Measurements from ENCODE around the gene WNT7B.

DNA sequence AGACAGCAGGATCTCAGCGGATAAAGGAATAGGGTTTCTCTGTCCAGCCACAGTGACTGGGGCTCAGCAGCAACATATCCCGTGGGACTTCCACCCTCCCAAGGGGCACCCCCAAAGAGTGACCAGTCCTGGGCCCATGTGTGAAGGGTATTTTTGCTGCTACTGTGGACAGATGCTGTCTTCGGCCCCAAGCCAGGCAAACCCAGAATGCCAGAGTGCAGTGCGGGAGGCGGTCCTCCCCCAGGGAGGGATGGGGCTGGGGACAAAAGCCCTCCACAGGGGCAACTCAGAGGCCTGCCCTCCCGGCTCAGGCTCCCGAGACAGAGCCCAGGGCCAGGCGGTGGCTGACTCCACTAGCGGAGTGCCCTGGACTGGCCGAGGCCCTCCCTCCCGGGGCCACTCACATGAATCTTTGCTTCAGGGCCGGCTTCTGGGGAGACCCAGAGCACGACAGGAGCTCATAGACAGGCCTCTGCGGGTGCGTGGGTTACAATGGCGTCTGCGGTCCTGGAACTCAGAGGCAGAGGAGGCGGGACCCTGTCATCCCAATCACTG lies 34.7 kb upstream of the WNT7B start:
- no peak for TF ChIP-seq GATA2 (IDR thresholded peaks at IDR 0.05; ENCODE audit: low read depth, low read length)
- TF ChIP-seq GATA3 (IDR thresholded peaks at IDR 0.05; ENCODE audit: low read depth, low read length), result no peak

All from SH-SY5Y (cell line).